Esophagus muscularis mucosa (tissue), 3 donors: ENCODE results near the gene PNPLA1.

Experiments
- EP300 ChIP-seq: sonication (generic); formaldehyde crosslinking; IDR thresholded peaks from one replicate; pipeline ENCODE4 v1.6.1; 2017; ENCODE audit warnings: antibody characterized with exemption
- TF ChIP-seq, protein P1 (sequence below), 3 experiments: fragments of 200-600 bp in 2 of 3; fragments of 450-650 bp in 1 of 3; sonication (generic) in 2 of 3; IDR thresholded peaks; one replicate each; pipeline ENCODE4 v1.5.1; 2017 to 2019; ENCODE audit warnings: antibody characterized with exemption in 3 of 3, mild to moderate bottlenecking in 2 of 3, moderate library complexity in 1 of 3

GRCh38 chr6:36292170-36292569 lies 22.3 kb downstream of the PNPLA1 start:
- TF ChIP-seq, protein P1, sequence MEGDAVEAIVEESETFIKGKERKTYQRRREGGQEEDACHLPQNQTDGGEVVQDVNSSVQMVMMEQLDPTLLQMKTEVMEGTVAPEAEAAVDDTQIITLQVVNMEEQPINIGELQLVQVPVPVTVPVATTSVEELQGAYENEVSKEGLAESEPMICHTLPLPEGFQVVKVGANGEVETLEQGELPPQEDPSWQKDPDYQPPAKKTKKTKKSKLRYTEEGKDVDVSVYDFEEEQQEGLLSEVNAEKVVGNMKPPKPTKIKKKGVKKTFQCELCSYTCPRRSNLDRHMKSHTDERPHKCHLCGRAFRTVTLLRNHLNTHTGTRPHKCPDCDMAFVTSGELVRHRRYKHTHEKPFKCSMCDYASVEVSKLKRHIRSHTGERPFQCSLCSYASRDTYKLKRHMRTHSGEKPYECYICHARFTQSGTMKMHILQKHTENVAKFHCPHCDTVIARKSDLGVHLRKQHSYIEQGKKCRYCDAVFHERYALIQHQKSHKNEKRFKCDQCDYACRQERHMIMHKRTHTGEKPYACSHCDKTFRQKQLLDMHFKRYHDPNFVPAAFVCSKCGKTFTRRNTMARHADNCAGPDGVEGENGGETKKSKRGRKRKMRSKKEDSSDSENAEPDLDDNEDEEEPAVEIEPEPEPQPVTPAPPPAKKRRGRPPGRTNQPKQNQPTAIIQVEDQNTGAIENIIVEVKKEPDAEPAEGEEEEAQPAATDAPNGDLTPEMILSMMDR (IDR thresholded peaks at IDR 0.05): no peak
- no peak for TF ChIP-seq EP300
